ENCODE results near the gene CLGN. TPM values are rescaled to one million over a fixed set of nuclear protein-coding genes. Genes with fewer than 3 reads are reported as not detected.

CLGN gene
- total and polyA plus RNA-seq, 2 of the 13 experiments (the other 11 are each of a cell fraction or from before 2014, with no cell fraction given): 7.2 to 17.0 TPM

DNA sequence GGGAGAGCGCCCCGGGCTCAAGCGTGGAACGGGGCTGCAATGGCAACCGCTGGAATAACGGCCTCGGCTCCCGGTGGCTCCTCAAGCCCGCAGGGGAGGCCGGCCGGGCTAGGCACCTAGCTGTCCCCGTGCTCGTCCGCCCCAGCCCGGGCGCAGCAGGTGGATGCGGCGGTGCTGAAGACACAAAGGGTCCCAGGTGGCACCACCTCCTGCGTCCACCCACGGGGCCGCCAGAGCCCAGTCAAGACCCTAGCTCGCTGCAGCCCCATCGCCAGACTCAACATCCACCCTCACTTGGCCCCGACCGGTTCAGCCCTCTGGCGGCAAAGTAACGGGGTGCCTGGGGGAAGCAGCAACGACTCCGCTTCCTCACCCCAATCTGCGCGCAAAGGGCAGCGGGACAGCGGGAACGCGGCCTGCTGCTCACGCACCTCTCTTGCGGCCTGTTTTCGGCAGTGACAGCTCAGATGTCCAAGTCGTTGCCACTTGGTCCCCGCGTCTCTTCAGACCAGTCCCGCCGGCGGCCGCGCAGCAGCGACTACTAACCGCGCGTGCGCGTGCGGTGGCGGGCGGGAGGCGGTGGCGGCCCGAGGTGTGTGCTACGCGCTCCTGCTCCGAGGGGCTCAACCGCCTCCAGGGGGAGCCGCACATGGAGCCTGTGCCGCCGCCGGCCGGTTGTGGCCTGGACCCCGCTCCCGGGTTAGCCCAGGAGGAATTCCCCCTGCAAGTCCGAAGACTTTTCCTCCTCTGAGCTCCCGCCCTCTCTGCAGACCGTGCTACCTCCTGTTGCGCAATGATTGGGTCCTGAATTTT, at the start of gene CLGN (continued):
- TF ChIP-seq ZNF326 (CRISPR knock-in tag; IDR thresholded peaks at IDR 0.05; ENCODE audit: borderline replicate concordance) (no peak), ZNF451 (CRISPR knock-in tag; IDR thresholded peaks at IDR 0.05) (peak; percentile 86), RARG (CRISPR knock-in tag; IDR thresholded peaks at IDR 0.05; ENCODE audit: low read depth) (no peak), SOX13 (IDR thresholded peaks at IDR 0.05) (no peak), SOX13 (CRISPR knock-in tag; conservative IDR thresholded peaks at IDR 0.05 in 1 of 2, IDR thresholded peaks at IDR 0.05 in 1 of 2) (no peak), NFIC (IDR thresholded peaks at IDR 0.05; ENCODE audit: low read length) (no peak), ZNF841 (CRISPR knock-in tag; IDR thresholded peaks at IDR 0.05; ENCODE audit: borderline replicate concordance) (no peak; the same call in 1 of the 2 replicates), ZNF670 (CRISPR knock-in tag; IDR thresholded peaks at IDR 0.05; ENCODE audit: borderline replicate concordance) (peak; percentile 94), BCLAF1 (IDR thresholded peaks at IDR 0.05) (no peak), ZNF772 (CRISPR knock-in tag; IDR thresholded peaks at IDR 0.05) (peak; percentile 94), PRDM4 (CRISPR knock-in tag; IDR thresholded peaks at IDR 0.05; ENCODE audit: borderline replicate concordance) (no peak), ZNF570 (CRISPR knock-in tag; IDR thresholded peaks at IDR 0.05; ENCODE audit: borderline replicate concordance) (no peak), MBD4 (IDR thresholded peaks at IDR 0.05; ENCODE audit: borderline replicate concordance, low read length) (no peak), NAIF1 (CRISPR knock-in tag; IDR thresholded peaks at IDR 0.05; ENCODE audit: borderline replicate concordance) (no peak), RARA (CRISPR knock-in tag; IDR thresholded peaks at IDR 0.05) (0 out of 2 replicates have a peak, but pooled peaks have one; percentile 9), TFDP1 (CRISPR knock-in tag; IDR thresholded peaks at IDR 0.05; ENCODE audit: borderline replicate concordance) (peak; percentile 83; the same call in 1 of the 2 replicates), SOX6 (IDR thresholded peaks at IDR 0.05) (no peak), SOX6 (CRISPR knock-in tag; IDR thresholded peaks at IDR 0.05) (peak; percentile 69), ZNF564 (CRISPR knock-in tag; IDR thresholded peaks at IDR 0.05) (0 out of 2 replicates have a peak, but pooled peaks have one; percentile 31), TAF15 (IDR thresholded peaks at IDR 0.05; ENCODE audit: low read depth, low read length, poor library complexity, severe bottlenecking) (no peak), ZNF460 (CRISPR knock-in tag; IDR thresholded peaks at IDR 0.05; ENCODE audit: borderline replicate concordance) (peak; percentile 46; the same call in 1 of the 2 replicates), NFATC3 (CRISPR knock-in tag; IDR thresholded peaks at IDR 0.05) (0 out of 2 replicates have a peak, but pooled peaks have one; percentile 80), ARID2 (CRISPR knock-in tag; IDR thresholded peaks at IDR 0.05; ENCODE audit: borderline replicate concordance) (0 out of 2 replicates have a peak, but pooled peaks have one; percentile 71), DNMT3B (CRISPR knock-in tag; conservative IDR thresholded peaks at IDR 0.05) (no peak; the same call in 1 of the 2 replicates)
